22Rv1 (cell line): ENCODE results near the gene RBM19.

Experiments
- CTCF ChIP-seq: fragments of 450-650 bp; IDR thresholded peaks from 2 replicates; pipeline ENCODE4 v1.5.1; 2017; ENCODE audit warnings: mild to moderate bottlenecking
- ZFX ChIP-seq: fragments of 450-650 bp; IDR thresholded peaks from 2 replicates; pipeline ENCODE4 v1.6.1; 2017; ENCODE audit warnings: antibody characterized with exemption, borderline replicate concordance

DNA sequence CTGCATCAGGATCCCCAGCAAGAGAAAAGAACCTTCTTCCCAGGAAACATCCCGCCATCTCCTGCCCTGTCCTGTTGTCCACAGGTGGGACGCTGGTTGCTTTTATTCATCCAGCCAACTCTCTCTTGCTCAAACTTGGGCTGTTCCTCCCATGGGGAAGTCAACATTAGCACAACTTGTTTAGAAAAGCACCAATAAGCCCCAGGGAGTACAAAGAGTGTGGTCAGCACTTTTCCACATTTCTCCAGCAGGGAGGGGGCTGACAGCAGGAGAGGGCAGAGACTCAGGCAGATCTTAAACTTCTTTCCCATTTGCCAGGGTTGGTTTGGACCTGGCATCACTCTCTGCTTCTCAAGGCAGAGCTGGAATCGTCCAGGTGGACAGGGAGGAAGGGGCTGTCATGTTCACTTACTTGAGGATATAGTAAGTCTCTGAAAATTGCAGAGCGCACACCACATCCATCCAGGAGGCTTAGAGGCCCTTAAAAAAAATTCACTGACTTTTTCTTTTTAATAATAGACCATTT lies 74.9 kb downstream of the RBM19 start:
- TF ChIP-seq CTCF (no peak), ZFX (no peak)
